Activated CD4-positive, alpha-beta T cell treated with anti-CD3 and anti-CD28 coated beads, Interleukin-2, amount 10 ng/mL, durations not matched to agents 7 days and 5 days (primary cell): ENCODE data around the gene MBD3L5. TPM values are rescaled to one million over a fixed set of nuclear protein-coding genes. Genes with fewer than 3 reads are reported as not detected.
A peak's percentile ranks its signal among the peaks of the same experiment; 100 is the strongest.
"Not testable (repeated sequence)": the region's sequence is repeated elsewhere in the genome, so short reads cannot be mapped to it uniquely, and the experiment has no call there.

Experiments used
- CTCF ChIA-PET: fragments of 350-600 bp; sonication (Branson Sonifier 250); formaldehyde crosslinking; loops from one replicate; lab custom pipeline; 2021; ENCODE audit warnings: antibody characterized with exemption; lab: Charles Lee
- POLR2A ChIA-PET: fragments of 350-600 bp; sonication (Branson Sonifier 250); formaldehyde crosslinking; loops from one replicate; lab custom pipeline; 2021; ENCODE audit warnings: antibody characterized with exemption; lab: Charles Lee
- DNase-seq: peaks from one replicate; pipeline ENCODE4 v3.0.0-alpha.2; 2020
- H3K27ac Mint-ChIP-seq: one replicate; pipeline ENCODE4 v1.8.0; 2021; ENCODE audit warnings: mild to moderate bottlenecking, moderate library complexity, mixed read lengths
- H3K27me3 Mint-ChIP-seq: one replicate; pipeline ENCODE4 v1.8.0; 2021; ENCODE audit warnings: mixed read lengths
- H3K36me3 Mint-ChIP-seq: one replicate; pipeline ENCODE4 v1.8.0; 2021; ENCODE audit warnings: low read depth, mixed read lengths
- H3K4me1 Mint-ChIP-seq: one replicate; pipeline ENCODE4 v1.8.0; 2021; ENCODE audit warnings: mixed read lengths
- H3K4me3 Mint-ChIP-seq: one replicate; pipeline ENCODE4 v1.8.0; 2021; ENCODE audit warnings: mild to moderate bottlenecking, moderate library complexity, mixed read lengths
- H3K9me3 Mint-ChIP-seq: one replicate; pipeline ENCODE4 v1.8.0; 2021; ENCODE audit warnings: mixed read lengths
- total RNA-seq, 2 experiments: library from RNA; stranded (reverse); gene quantifications; one replicate each; pipeline ENCODE4 v1.2.3, GENCODE V29; 2021

MBD3L5 gene
- total RNA-seq, 2 experiments from 2014 or later, result not detected

DNA sequence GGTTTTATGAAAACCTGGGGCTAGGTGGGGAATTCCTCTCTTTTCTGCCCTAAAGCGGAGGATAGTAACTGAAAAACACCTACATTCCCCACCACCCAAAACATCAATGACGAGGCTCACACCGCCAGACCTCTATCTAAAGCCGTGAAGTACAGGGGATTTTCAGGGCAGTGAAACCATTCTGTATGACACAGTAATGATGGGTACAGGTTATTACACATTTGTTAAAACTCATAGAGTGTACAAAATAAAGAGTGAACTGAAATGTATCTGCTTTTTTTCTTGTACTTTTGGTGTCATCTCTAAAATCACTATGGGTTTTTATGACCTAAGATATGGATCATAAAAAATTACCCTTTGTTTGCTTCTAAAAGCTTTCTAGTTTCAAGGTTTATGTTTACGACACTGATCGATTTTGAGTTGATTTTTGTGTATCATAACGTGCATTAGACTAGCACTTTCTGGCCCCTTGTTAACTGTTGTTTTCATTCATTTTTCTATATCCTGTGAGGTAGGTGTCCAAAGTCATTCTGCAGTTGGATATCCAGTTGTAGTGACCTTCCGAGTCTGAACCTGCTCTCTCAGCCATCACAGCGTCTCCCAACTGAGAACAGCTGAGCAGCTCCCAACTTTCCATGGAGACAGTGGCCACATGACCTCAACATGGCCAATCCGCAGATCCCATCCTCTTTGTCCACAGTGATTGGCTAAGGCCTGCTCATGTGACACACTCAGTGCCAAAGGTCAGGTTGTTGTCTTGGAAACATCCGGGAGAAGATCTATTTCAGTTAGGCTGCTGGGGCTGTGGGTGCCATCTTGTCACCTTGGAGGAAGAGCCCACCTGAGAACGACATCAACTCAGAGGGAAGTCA, 19.4 kb upstream of the MBD3L5 start:
- peaks cover 30% of the 10 kb centered on the region for H3K4me1 Mint-ChIP-seq

DNA sequence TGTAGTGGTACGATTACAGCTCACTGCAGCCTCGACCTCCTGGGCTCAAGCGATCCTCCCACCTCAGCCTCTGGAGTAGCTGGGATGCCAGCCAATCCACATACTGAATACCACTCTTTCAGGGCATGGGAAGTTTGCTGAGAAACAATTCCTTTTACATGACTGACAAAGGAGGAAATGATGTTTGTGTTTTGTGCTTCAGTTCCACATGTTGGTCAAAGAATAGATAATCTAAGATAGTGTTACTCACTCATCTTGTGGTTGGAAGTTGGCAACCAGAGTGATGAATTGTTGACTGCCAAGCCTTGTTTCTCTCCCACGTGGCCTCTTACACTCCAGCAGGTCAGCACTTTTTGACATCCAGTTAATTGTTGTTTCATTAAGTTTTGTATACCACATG, 16.7 kb upstream of the MBD3L5 start:
- Mint-ChIP-seq H3K4me1 (peaks cover 22% of the 10 kb centered on the region), H3K27me3 (no peaks in the 10 kb centered on the region), H3K36me3 (no peaks in the 10 kb centered on the region), H3K4me3 (no peak overlapping the region), H3K9me3 (peaks cover 16% of the 10 kb centered on the region), H3K27ac (no peak overlapping the region)
- ChIA-PET POLR2A (no interaction called here), CTCF (no interaction called here)
- DNase-seq, result no peak

More for the DNA sequence above, 19.4 kb upstream of the MBD3L5 start:
- no peak overlapping the region for H3K4me3 Mint-ChIP-seq
- DNase-seq, result no peak
- H3K27me3 Mint-ChIP-seq, result no peaks in the 10 kb centered on the region
- ChIA-PET POLR2A (no interaction called here), CTCF (no interaction called here)
- no peaks in the 10 kb centered on the region for H3K36me3 Mint-ChIP-seq
- no peak overlapping the region for H3K27ac Mint-ChIP-seq
- peaks cover 22% of the 10 kb centered on the region for H3K9me3 Mint-ChIP-seq

DNA sequence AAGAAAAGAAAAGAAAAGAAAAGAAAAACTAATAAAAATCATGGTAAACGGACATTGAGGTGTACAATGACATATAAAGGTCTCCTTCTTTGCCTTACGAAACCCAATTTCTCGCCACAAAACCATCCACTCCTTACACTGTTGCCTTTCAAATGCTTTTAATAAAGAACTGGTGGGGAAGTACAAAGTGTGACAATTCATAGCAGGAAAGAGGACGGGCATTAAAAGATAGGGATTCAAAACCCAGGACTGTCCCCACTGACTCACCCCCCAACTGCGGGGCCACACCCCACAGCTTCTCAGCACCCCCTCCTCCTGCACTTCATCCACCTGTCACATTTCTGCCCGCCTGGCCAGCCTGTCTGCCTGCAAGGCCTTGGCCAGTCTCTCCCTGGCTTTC, 11.6 kb upstream of the MBD3L5 start:
- no peak overlapping the region for H3K27ac Mint-ChIP-seq

DNA sequence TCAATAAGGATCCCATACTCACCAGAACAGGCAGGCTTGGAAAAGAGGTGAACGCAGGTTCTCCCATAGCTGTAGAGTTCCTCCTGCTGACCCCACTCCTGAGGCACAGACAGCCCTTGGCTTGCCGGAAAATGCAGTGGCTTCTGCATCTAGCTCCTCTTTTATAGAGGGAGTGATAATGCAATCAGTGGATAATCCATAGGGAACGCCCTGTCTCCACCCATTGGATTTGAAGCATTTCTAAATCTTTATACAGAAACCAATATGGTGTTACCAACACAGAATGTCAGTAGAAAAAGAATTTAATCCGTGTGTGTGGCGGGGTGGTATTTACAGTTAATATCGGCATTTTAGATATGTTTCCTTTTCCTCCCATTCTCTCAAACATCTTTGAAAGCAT, 9.0 kb upstream of the MBD3L5 start, which contains the start of gene MBD3L2B:
Gene MBD3L2B, minus strand, starts transcription at position 101 of the 400 bp plus-strand sequence. Its CDS starts 34 bp downstream, at position 67.
- H3K27ac Mint-ChIP-seq, DNase-seq, H3K4me3 Mint-ChIP-seq, H3K9me3 Mint-ChIP-seq, H3K27me3 Mint-ChIP-seq, H3K36me3 Mint-ChIP-seq, CTCF ChIA-PET, POLR2A ChIA-PET, H3K4me1 Mint-ChIP-seq: not testable (repeated sequence)

More for the DNA sequence above, 11.6 kb upstream of the MBD3L5 start:
- no peak overlapping the region for H3K4me3 Mint-ChIP-seq
- H3K4me1 Mint-ChIP-seq, result peaks cover 3% of the 10 kb centered on the region
- no peaks in the 10 kb centered on the region for H3K27me3 Mint-ChIP-seq
- DNase-seq, result no peak
- peaks cover 5% of the 10 kb centered on the region for H3K9me3 Mint-ChIP-seq
- ChIA-PET POLR2A (no interaction called here), CTCF (no interaction called here)
- H3K36me3 Mint-ChIP-seq, result no peaks in the 10 kb centered on the region

DNA sequence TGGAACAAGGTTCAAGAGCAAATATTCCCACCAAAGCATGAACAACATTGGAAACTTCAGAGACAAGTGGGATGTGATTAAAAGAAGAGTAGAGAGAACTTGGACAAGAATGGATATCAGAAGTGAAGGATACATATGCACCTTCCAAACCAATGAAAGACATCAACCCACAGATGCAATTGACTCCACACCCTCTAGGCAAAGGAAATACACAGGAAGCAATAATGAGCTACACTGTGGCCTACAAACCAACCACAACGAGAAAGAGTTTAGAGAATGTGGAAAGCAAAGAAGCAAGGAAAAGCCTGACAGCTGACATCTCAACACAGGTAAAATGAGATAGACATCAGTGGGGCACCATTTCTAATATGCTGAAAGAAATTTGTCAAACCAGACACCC, 1.6 kb upstream of the MBD3L5 start:
- H3K27ac Mint-ChIP-seq, H3K4me3 Mint-ChIP-seq, H3K9me3 Mint-ChIP-seq, POLR2A ChIA-PET, H3K36me3 Mint-ChIP-seq, H3K4me1 Mint-ChIP-seq, DNase-seq, H3K27me3 Mint-ChIP-seq, CTCF ChIA-PET: not testable (repeated sequence)

- H3K36me3 Mint-ChIP-seq, POLR2A ChIA-PET, H3K27ac Mint-ChIP-seq, H3K4me1 Mint-ChIP-seq, CTCF ChIA-PET, H3K4me3 Mint-ChIP-seq, H3K27me3 Mint-ChIP-seq, DNase-seq, H3K9me3 Mint-ChIP-seq: not testable (repeated sequence)
Measured at GRCh38 chr19:7040079-7040478, 9.7 kb downstream of the MBD3L5 start, which contains the start of gene MBD3L4. Gene MBD3L4 (minus strand): TSS chr19:7040179. CDS start chr19:7040144, 35 bp downstream.

DNA sequence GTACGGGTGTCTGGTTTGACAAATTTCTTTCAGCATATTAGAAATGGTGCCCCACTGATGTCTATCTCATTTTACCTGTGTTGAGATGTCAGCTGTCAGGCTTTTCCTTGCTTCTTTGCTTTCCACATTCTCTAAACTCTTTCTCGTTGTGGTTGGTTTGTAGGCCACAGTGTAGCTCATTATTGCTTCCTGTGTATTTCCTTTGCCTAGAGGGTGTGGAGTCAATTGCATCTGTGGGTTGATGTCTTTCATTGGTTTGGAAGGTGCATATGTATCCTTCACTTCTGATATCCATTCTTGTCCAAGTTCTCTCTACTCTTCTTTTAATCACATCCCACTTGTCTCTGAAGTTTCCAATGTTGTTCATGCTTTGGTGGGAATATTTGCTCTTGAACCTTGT, 11.2 kb downstream of the MBD3L5 start:
- CTCF ChIA-PET, H3K27ac Mint-ChIP-seq, H3K27me3 Mint-ChIP-seq: not testable (repeated sequence)

GRCh38 chr19:7049021-7049420, 18.6 kb downstream of the MBD3L5 start, which contains the start of gene MBD3L2:
Gene MBD3L2 (plus strand): TSS chr19:7049321. CDS start chr19:7049374, 53 bp downstream.
- H3K27me3 Mint-ChIP-seq, CTCF ChIA-PET, H3K27ac Mint-ChIP-seq, H3K4me1 Mint-ChIP-seq, H3K4me3 Mint-ChIP-seq, H3K9me3 Mint-ChIP-seq, H3K36me3 Mint-ChIP-seq, DNase-seq, POLR2A ChIA-PET: not testable (repeated sequence)

More for the DNA sequence above, 11.2 kb downstream of the MBD3L5 start:
- H3K4me3 Mint-ChIP-seq, H3K9me3 Mint-ChIP-seq, POLR2A ChIA-PET, H3K4me1 Mint-ChIP-seq, H3K36me3 Mint-ChIP-seq, DNase-seq: not testable (repeated sequence)

DNA sequence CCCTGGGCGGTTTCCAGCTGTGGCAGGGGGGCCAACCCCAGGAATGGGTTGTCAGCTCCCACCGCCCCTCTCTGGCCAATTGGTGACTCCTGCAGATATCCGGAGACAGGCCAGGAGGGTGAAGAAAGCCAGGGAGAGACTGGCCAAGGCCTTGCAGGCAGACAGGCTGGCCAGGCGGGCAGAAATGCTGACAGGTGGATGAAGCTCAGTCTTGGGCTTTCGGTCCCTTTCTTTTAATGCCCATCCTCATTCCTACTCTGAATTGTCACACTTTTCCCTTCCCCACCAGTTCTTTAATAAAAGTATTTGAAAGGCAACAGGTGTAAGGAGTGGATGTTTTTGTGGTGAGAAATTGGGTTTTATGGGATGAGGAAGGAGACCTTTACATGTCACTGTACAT, 21.0 kb downstream of the MBD3L5 start:
- H3K4me3 Mint-ChIP-seq, H3K27me3 Mint-ChIP-seq, H3K36me3 Mint-ChIP-seq, POLR2A ChIA-PET, H3K9me3 Mint-ChIP-seq, CTCF ChIA-PET, H3K27ac Mint-ChIP-seq, H3K4me1 Mint-ChIP-seq, DNase-seq: not testable (repeated sequence)

DNA sequence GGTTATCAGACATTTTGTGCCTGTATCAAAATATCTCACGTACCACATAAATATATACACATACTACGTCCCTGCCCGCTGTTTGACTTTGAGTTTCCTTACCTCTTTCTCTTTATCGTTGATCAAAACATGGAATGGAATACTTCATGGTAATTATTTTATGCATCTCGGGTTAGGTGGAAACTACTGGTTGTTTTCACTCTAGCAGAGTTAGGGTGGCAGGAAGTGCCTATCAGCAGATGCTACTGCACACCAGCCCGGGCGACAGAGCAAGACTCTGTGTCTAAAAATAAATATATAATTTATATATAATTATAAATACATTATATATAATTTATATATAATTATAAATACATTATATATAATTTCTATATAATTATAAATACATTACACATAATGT, 22.5 kb downstream of the MBD3L5 start:
- H3K36me3 Mint-ChIP-seq, H3K4me1 Mint-ChIP-seq, H3K9me3 Mint-ChIP-seq, CTCF ChIA-PET, H3K27me3 Mint-ChIP-seq, H3K27ac Mint-ChIP-seq, POLR2A ChIA-PET, H3K4me3 Mint-ChIP-seq: not testable (repeated sequence)
- peak; percentile 6 for DNase-seq

GRCh38 chr19:7054635-7055368, 24.4 kb downstream of the MBD3L5 start:
- H3K36me3 Mint-ChIP-seq, H3K4me3 Mint-ChIP-seq, H3K4me1 Mint-ChIP-seq, CTCF ChIA-PET, H3K9me3 Mint-ChIP-seq, POLR2A ChIA-PET, H3K27ac Mint-ChIP-seq, H3K27me3 Mint-ChIP-seq, DNase-seq: not testable (repeated sequence)

GRCh38 chr19:7055679-7056078, 25.3 kb downstream of the MBD3L5 start:
- H3K4me1 Mint-ChIP-seq, POLR2A ChIA-PET, H3K27ac Mint-ChIP-seq, H3K27me3 Mint-ChIP-seq, H3K36me3 Mint-ChIP-seq, DNase-seq, H3K4me3 Mint-ChIP-seq, H3K9me3 Mint-ChIP-seq, CTCF ChIA-PET: not testable (repeated sequence)

GRCh38 chr19:7056371-7056770, 26.0 kb downstream of the MBD3L5 start:
- POLR2A ChIA-PET, DNase-seq, H3K9me3 Mint-ChIP-seq, H3K36me3 Mint-ChIP-seq, H3K4me3 Mint-ChIP-seq, H3K27ac Mint-ChIP-seq, CTCF ChIA-PET, H3K4me1 Mint-ChIP-seq, H3K27me3 Mint-ChIP-seq: not testable (repeated sequence)
